Activated CD4-positive, alpha-beta memory T cell treated with anti-CD3 and anti-CD28 coated beads, Interleukin-2, amount 10 ng/mL, durations not matched to agents 7 days and 5 days (primary cell): ENCODE results near the gene SFSWAP. TPM values are rescaled to one million over a fixed set of nuclear protein-coding genes. Genes with fewer than 3 reads are reported as not detected.
"Not testable (repeated sequence)": the region's sequence is repeated elsewhere in the genome, so short reads cannot be mapped to it uniquely, and the experiment has no call there.

Experiments
- CTCF ChIA-PET: fragments of 350-600 bp; sonication (Branson Sonifier 250); formaldehyde crosslinking; loops from one replicate; lab custom pipeline; 2021; ENCODE audit warnings: antibody characterized with exemption, inconsistent platforms; lab: Charles Lee
- POLR2A ChIA-PET: fragments of 350-600 bp; sonication (Branson Sonifier 250); formaldehyde crosslinking; loops from one replicate; lab custom pipeline; 2021; ENCODE audit warnings: antibody characterized with exemption; lab: Charles Lee
- DNase-seq: peaks from one replicate; pipeline ENCODE4 v3.0.0-alpha.2; 2020
- H3K27ac Mint-ChIP-seq: one replicate; pipeline ENCODE4 v1.8.0; 2021; ENCODE audit warnings: mild to moderate bottlenecking, mixed read lengths
- H3K27me3 Mint-ChIP-seq: one replicate; pipeline ENCODE4 v1.8.0; 2021; ENCODE audit warnings: mixed read lengths
- H3K36me3 Mint-ChIP-seq: one replicate; pipeline ENCODE4 v1.8.0; 2021; ENCODE audit warnings: low read depth, mixed read lengths
- H3K4me1 Mint-ChIP-seq: one replicate; pipeline ENCODE4 v1.8.0; 2021; ENCODE audit warnings: mixed read lengths
- H3K4me3 Mint-ChIP-seq: one replicate; pipeline ENCODE4 v1.8.0; 2021; ENCODE audit warnings: mild to moderate bottlenecking, mixed read lengths
- H3K9me3 Mint-ChIP-seq: one replicate; pipeline ENCODE4 v1.8.0; 2021; ENCODE audit warnings: mixed read lengths
- total RNA-seq, 2 experiments: library from RNA; stranded (reverse); gene quantifications; one replicate each; pipeline ENCODE4 v1.2.3, GENCODE V29; 2021

The SFSWAP gene
- total RNA-seq, 2 experiments from 2014 or later, result 43.7 to 48.0 TPM

- H3K4me3 Mint-ChIP-seq, result no peak overlapping the region
- peaks cover 46% of the 10 kb centered on the region for H3K36me3 Mint-ChIP-seq
- H3K4me1 Mint-ChIP-seq, result no peaks in the 10 kb centered on the region
- H3K9me3 Mint-ChIP-seq, result no peaks in the 10 kb centered on the region
- ChIA-PET CTCF (interaction anchor here (1.0 to 2.0 kb wide), 2 partner anchors 10 to 19 kb away, joined by 3 to 5 read pairs; no protein-coding TSS in a partner anchor), POLR2A (interaction anchor here (0.5 kb wide), 1 partner anchor 164 kb away, joined by 3 read pairs; no protein-coding TSS in a partner anchor)
- no peak for DNase-seq
- no peak overlapping the region for H3K27ac Mint-ChIP-seq
- no peaks in the 10 kb centered on the region for H3K27me3 Mint-ChIP-seq
Measured at GRCh38 chr12:131736446-131737149, 25.7 kb downstream of the SFSWAP start.

DNA sequence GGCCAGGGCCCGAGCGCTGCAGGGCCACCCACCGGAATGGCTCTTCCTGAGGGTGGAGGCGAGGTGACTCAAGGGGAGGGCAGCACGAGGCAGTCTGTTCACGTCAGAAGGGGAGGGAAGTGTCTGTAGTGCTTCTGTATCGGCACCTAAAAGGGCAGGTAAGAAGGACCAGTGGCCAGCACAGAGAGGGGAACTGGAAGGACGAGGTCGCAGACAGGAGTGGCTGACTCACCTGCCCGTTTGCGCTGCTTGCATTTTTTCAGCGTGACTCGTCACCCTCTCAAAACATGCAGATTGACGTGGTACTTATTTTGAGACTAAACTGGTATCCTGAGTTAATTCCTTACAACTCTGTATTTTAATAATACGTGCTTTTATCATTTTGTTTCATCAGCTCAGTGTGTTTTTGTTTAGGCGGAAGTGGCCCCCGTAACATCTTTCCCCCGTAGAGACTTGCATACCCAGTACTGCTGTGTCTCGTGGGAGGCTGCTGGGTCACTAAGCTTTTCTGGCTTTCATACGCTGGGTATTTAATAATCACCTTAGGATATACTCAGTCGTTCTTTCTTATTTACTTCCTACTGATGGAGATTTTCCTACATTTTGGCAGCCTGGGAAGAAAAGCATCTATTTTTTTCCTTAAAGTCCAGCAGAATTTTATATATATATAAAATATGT lies 26.4 kb downstream of the SFSWAP start:
- ChIA-PET POLR2A (no interaction called here), CTCF (no interaction called here)
- Mint-ChIP-seq H3K36me3 (peaks cover 53% of the 10 kb centered on the region), H3K27ac (no peak overlapping the region), H3K4me3 (no peak overlapping the region), H3K9me3 (peaks cover 5% of the 10 kb centered on the region), H3K27me3 (no peaks in the 10 kb centered on the region), H3K4me1 (no peaks in the 10 kb centered on the region)
- no peak for DNase-seq

- Mint-ChIP-seq H3K36me3 (peaks cover 56% of the 10 kb centered on the region), H3K9me3 (peaks cover 12% of the 10 kb centered on the region), H3K4me3 (no peak overlapping the region), H3K27me3 (no peaks in the 10 kb centered on the region), H3K4me1 (no peaks in the 10 kb centered on the region), H3K27ac (no peak overlapping the region)
- no peak for DNase-seq
- ChIA-PET CTCF (no interaction called here), POLR2A (no interaction called here)
Measured at GRCh38 chr12:131738196-131738595, 27.3 kb downstream of the SFSWAP start.

DNA sequence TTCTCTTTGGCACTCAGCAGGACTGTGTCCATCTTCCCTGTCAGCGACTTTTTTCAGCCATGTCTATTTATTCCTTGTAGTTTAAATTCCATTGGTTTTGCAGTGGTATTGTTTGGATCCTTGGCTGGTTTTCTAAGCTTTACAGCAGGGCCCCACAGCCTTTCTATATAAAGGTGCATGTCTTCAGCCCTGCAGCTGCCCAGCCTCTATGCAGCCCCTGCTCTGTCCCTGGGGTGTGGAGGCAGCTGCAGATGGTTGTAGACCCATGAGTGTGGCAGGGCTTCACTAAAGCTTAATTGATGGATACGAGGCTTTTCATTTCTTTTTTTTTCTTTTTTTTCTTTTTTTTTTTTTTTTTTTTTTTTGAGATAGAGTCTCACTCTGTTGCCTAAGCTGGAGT lies 29.7 kb downstream of the SFSWAP start:
- H3K27ac Mint-ChIP-seq, result no peak overlapping the region
- H3K4me1 Mint-ChIP-seq, result no peaks in the 10 kb centered on the region
- no peak overlapping the region for H3K4me3 Mint-ChIP-seq
- H3K36me3 Mint-ChIP-seq, result peaks cover 64% of the 10 kb centered on the region
- CTCF ChIA-PET, result interaction anchor here (0.7 kb wide), 1 partner anchor 210 kb away, joined by 4 read pairs; no protein-coding TSS in a partner anchor
- no peaks in the 10 kb centered on the region for H3K27me3 Mint-ChIP-seq
- no peak for DNase-seq
- POLR2A ChIA-PET, result no interaction called here
- peaks cover 18% of the 10 kb centered on the region for H3K9me3 Mint-ChIP-seq

GRCh38 chr12:131742761-131743160 lies 31.9 kb downstream of the SFSWAP start:
- H3K4me1 Mint-ChIP-seq, H3K4me3 Mint-ChIP-seq, H3K27me3 Mint-ChIP-seq, DNase-seq, POLR2A ChIA-PET, H3K27ac Mint-ChIP-seq: not testable (repeated sequence)
- Mint-ChIP-seq H3K36me3 (peaks cover 74% of the 10 kb centered on the region), H3K9me3 (peaks cover 18% of the 10 kb centered on the region)
- CTCF ChIA-PET, result interaction anchor here (1.5 kb wide), 1 partner anchor 12 kb away, joined by 5 read pairs; no protein-coding TSS in a partner anchor

DNA sequence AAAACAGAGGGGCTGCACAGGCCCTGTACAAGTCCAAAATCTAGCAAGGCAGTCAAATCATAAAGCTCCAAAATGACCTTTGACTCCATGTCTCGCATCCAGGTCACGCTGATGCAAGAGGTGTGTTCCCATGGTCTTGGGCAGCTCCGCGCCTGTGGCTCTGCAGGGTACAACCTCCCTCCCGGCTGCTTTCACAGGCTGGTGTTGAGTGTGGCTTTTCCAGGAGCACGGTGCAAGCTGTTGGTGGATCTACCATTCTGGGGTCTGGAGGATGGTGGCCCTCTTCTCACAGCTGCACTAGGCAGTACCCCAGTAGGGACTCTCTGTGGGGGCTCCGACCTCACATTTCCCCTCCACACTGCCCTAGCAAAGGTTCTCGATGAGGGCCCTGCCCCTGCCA lies 32.5 kb downstream of the SFSWAP start:
- H3K27me3 Mint-ChIP-seq, CTCF ChIA-PET, H3K4me1 Mint-ChIP-seq, H3K27ac Mint-ChIP-seq, H3K4me3 Mint-ChIP-seq, DNase-seq: not testable (repeated sequence)
- Mint-ChIP-seq H3K9me3 (peaks cover 18% of the 10 kb centered on the region), H3K36me3 (peaks cover 72% of the 10 kb centered on the region)
- POLR2A ChIA-PET, result interaction anchor here (1.5 kb wide), 1 partner anchor 32 kb away, joined by 3 read pairs; no protein-coding TSS in a partner anchor

DNA sequence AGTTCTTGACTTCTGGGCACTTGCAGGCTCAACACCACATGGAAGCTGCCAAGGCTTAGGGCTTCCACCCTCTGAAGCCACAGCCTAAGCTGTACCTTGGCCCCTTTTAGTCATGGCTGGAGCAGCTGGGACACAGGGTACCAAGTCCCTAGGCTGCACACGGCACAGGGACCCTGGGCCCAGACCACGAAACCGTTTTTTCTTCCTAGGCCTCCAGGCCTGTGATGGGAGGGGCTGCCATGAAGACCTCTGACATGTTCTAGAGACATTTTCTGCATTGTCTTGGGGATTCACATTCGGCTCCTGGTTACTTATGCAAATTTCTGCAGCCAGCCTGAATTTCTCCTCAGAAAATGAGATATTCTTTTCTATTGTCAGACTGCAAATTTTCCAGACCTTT lies 33.0 kb downstream of the SFSWAP start:
- CTCF ChIA-PET, H3K4me3 Mint-ChIP-seq, H3K4me1 Mint-ChIP-seq, H3K27me3 Mint-ChIP-seq, DNase-seq, H3K27ac Mint-ChIP-seq: not testable (repeated sequence)
- POLR2A ChIA-PET, result interaction anchor here (1.5 kb wide), 1 partner anchor 33 kb away, joined by 3 read pairs; no protein-coding TSS in a partner anchor
- Mint-ChIP-seq H3K36me3 (peaks cover 72% of the 10 kb centered on the region), H3K9me3 (peaks cover 18% of the 10 kb centered on the region)

DNA sequence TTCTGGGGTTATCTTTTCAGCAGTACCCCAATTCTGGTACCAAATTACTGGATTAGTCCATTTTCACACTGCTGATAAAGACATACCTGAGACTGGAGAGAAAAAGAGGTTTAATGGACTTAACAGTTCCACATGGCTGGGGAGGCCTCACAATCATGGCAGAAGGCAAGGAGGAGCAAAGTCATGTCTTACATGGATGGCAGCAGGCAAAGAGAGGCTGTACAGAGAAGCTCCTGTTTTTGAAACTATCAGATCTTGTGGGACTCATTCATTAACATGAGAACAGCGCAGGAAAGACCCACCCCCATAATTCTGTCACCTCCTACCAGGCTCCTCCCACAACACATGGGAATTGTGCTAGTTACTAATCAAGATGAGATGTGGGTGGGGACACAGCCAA lies 33.8 kb downstream of the SFSWAP start:
- H3K27ac Mint-ChIP-seq, H3K4me1 Mint-ChIP-seq, H3K27me3 Mint-ChIP-seq, CTCF ChIA-PET, H3K4me3 Mint-ChIP-seq, DNase-seq: not testable (repeated sequence)
- Mint-ChIP-seq H3K9me3 (peaks cover 18% of the 10 kb centered on the region), H3K36me3 (peaks cover 69% of the 10 kb centered on the region)
- POLR2A ChIA-PET, result interaction anchor here (1.5 kb wide), 1 partner anchor 33 kb away, joined by 3 read pairs; no protein-coding TSS in a partner anchor

DNA sequence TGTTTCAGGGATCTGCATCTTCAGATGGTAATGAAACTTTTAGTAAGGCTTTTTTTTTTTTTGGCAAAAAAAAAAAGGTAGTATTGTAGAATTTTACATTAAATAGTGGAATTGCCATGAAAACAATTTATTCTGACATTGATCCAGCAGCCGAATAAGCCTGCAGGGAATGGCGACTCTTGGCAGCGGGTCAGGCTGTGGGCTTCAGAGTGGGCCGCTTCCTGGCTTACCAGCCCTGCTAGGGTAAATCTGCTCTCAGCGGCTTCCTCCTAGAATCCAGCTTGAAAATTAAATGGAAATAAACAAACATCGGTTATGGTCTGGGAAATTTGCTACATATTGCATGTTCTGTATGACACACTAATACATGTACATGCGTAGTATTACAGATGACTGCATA lies 34.8 kb downstream of the SFSWAP start:
- peaks cover 18% of the 10 kb centered on the region for H3K9me3 Mint-ChIP-seq
- H3K4me1 Mint-ChIP-seq, result no peaks in the 10 kb centered on the region
- POLR2A ChIA-PET, result no interaction called here
- no peak for DNase-seq
- peaks cover 59% of the 10 kb centered on the region for H3K36me3 Mint-ChIP-seq
- no peak overlapping the region for H3K4me3 Mint-ChIP-seq
- CTCF ChIA-PET, result no interaction called here
- no peak overlapping the region for H3K27ac Mint-ChIP-seq
- no peaks in the 10 kb centered on the region for H3K27me3 Mint-ChIP-seq

GRCh38 chr12:131747276-131748177 lies 36.6 kb downstream of the SFSWAP start:
- H3K4me1 Mint-ChIP-seq, result no peaks in the 10 kb centered on the region
- H3K4me3 Mint-ChIP-seq, result no peak overlapping the region
- ChIA-PET CTCF (interaction anchor here (0.6 to 1.2 kb wide), 3 partner anchors 8 to 881 kb away, joined by 3 to 4 read pairs (median 3); no protein-coding TSS in a partner anchor), POLR2A (no interaction called here)
- H3K9me3 Mint-ChIP-seq, result peaks cover 12% of the 10 kb centered on the region
- H3K36me3 Mint-ChIP-seq, result peaks cover 63% of the 10 kb centered on the region
- H3K27ac Mint-ChIP-seq, result no peak overlapping the region
- no peak for DNase-seq
- no peaks in the 10 kb centered on the region for H3K27me3 Mint-ChIP-seq

- Mint-ChIP-seq H3K9me3 (peaks cover 2% of the 10 kb centered on the region), H3K27ac (no peak overlapping the region), H3K4me1 (no peaks in the 10 kb centered on the region), H3K36me3 (peaks cover 59% of the 10 kb centered on the region), H3K27me3 (no peaks in the 10 kb centered on the region), H3K4me3 (no peak overlapping the region)
- POLR2A ChIA-PET, result no interaction called here
- CTCF ChIA-PET, result interaction anchor here (0.8 kb wide), 1 partner anchor 15 kb away, joined by 3 read pairs; no protein-coding TSS in a partner anchor
- DNase-seq, result no peak
Measured at GRCh38 chr12:131749618-131750315, 38.9 kb downstream of the SFSWAP start.

DNA sequence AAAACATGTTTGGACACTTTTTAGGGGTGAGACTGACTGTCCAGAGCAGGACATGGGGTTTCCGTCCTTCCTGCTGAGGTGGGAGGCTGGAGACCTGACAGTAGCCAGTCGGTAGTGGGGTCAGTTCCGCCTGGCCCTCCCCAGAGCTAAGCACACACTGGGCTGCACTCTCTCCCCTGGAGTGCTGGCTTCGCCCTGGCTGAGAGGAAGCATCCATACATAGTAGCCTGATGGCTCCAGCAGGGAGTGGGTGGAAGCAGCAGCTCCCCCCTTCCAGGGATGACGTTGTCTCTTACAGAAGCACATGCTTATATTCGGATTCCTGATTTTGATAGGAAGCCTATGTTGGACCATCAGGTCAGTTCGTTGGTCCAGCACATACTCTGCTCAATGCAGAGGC lies 40.4 kb downstream of the SFSWAP start:
- CTCF ChIA-PET, result interaction anchor here (0.8 kb wide), 1 partner anchor 13 kb away, joined by 3 read pairs; no protein-coding TSS in a partner anchor

More for the DNA sequence above, 40.4 kb downstream of the SFSWAP start:
- DNase-seq, result no peak
- Mint-ChIP-seq H3K4me3 (no peak overlapping the region), H3K4me1 (peaks cover 2% of the 10 kb centered on the region), H3K9me3 (peaks cover 2% of the 10 kb centered on the region), H3K27ac (no peak overlapping the region), H3K36me3 (peaks cover 60% of the 10 kb centered on the region), H3K27me3 (no peaks in the 10 kb centered on the region)
- POLR2A ChIA-PET, result no interaction called here
